ENCODE results near the gene AUTS2. TPM values are rescaled to one million over a fixed set of nuclear protein-coding genes. Genes with fewer than 3 reads are reported as not detected.

Gene AUTS2
- polyA plus RNA-seq, 1 donor from 2014 or later = 97.3 TPM

DNA sequence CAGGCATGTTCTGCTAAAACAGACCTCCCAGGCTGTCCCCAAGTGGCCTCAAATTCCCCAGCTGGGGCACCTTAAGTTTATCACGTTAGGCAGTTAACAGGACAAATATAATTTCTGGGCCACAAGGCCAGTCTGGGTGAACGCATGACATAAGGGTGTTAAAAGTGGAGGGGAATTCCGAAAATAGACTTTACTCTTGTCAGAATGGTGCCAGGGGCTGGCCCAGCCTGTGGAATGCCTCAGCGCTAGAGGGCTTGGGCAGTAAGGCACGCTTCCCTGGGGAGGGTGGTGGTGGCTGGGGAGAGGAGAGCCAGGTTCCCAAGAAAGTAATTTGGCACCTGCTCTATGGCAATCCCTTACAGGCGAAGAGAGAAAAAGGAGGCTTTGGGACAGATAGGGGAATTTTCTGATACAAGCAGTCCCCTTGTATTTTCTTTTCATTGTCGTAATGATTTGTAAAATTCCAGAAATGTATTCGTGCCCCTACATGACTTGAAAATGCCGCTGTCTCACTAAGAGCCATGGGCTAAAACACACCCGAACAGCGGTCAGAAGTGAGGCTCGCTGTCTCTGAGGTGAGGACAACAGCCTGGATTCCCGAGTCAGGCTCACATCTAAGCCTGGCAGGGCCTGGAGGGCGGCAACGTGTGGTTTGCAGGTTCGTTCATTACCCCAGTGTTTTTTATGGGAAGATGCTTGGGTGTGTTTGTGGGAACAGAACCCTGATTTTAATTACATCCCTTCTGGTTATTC is 1070.5 kb downstream of the AUTS2 start:
- Histone ChIP-seq H3K36me3 (ENCODE audit: insufficient read depth, low read length) (no peaks in the 10 kb centered on the region), H3K9me2 (ENCODE audit: insufficient read depth, low read length) (no peaks in the 10 kb centered on the region), H3K9me3 (ENCODE audit: low read length) (no peaks in the 10 kb centered on the region), H3K9ac (ENCODE audit: low read length) (no peak overlapping the region), H4K20me1 (ENCODE audit: insufficient read depth) (no peaks in the 10 kb centered on the region), H3K4me3 (ENCODE audit: low read length) (no peak overlapping the region), H3K79me2 (replicated peaks; ENCODE audit: insufficient read depth, low read length) (peaks cover 64% of the 10 kb centered on the region), H3F3A (ENCODE audit: insufficient read depth, low read length, poor library complexity, severe bottlenecking) (peaks cover 3% of the 10 kb centered on the region), H2AFZ (ENCODE audit: low read depth, low read length) (no peak overlapping the region), H3K4me2 (ENCODE audit: low read length) (no peak overlapping the region), H3K27ac (ENCODE audit: low read length) (no peak overlapping the region), H3K27me3 (ENCODE audit: insufficient read depth, low read depth, low read length) (no peaks in the 10 kb centered on the region)
- TF ChIP-seq, protein P1, sequence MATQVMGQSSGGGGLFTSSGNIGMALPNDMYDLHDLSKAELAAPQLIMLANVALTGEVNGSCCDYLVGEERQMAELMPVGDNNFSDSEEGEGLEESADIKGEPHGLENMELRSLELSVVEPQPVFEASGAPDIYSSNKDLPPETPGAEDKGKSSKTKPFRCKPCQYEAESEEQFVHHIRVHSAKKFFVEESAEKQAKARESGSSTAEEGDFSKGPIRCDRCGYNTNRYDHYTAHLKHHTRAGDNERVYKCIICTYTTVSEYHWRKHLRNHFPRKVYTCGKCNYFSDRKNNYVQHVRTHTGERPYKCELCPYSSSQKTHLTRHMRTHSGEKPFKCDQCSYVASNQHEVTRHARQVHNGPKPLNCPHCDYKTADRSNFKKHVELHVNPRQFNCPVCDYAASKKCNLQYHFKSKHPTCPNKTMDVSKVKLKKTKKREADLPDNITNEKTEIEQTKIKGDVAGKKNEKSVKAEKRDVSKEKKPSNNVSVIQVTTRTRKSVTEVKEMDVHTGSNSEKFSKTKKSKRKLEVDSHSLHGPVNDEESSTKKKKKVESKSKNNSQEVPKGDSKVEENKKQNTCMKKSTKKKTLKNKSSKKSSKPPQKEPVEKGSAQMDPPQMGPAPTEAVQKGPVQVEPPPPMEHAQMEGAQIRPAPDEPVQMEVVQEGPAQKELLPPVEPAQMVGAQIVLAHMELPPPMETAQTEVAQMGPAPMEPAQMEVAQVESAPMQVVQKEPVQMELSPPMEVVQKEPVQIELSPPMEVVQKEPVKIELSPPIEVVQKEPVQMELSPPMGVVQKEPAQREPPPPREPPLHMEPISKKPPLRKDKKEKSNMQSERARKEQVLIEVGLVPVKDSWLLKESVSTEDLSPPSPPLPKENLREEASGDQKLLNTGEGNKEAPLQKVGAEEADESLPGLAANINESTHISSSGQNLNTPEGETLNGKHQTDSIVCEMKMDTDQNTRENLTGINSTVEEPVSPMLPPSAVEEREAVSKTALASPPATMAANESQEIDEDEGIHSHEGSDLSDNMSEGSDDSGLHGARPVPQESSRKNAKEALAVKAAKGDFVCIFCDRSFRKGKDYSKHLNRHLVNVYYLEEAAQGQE (IDR thresholded peaks at IDR 0.05; ENCODE audit: borderline replicate concordance) = no peak
- TF ChIP-seq EZH2 (IDR thresholded peaks at IDR 0.05; ENCODE audit: borderline replicate concordance, insufficient read depth, low read length, poor library complexity, severe bottlenecking) (no peak), CTCF (IDR thresholded peaks at IDR 0.05; ENCODE audit: poor library complexity, severe bottlenecking) (no peak), TAF1 (IDR thresholded peaks at IDR 0.05; ENCODE audit: low read depth) (no peak), EP300 (conservative IDR thresholded peaks at IDR 0.05; ENCODE audit: poor library complexity, severe bottlenecking) (no peak), MXI1 (conservative IDR thresholded peaks at IDR 0.05; ENCODE audit: poor library complexity, severe bottlenecking) (no peak), RAD21 (conservative IDR thresholded peaks at IDR 0.05) (no peak), SMC3 (conservative IDR thresholded peaks at IDR 0.05; ENCODE audit: poor library complexity) (no peak), POLR2AphosphoS5 (IDR thresholded peaks at IDR 0.05) (no peak)

DNA sequence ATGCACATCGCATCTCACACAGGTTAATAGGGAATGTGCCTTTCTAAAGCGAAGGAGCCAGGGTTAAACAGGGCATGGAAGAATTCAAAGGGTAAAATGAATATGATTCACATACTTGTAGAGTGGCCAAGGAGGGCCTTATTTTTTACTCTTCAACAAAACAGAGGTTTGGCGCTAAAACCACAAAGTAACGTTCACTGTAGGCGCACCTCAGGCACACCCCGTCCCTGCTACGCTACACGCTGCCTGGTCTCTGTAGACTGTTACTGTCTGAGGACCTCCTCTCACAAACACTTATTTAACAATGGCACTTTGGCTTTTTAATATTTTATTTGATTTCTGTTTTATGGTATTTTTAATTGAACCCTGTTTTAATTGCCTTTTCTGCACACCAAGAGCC is 1071.6 kb downstream of the AUTS2 start:
- Histone ChIP-seq H3K9me2 (ENCODE audit: insufficient read depth, low read length) (no peaks in the 10 kb centered on the region), H3K4me2 (ENCODE audit: low read length) (no peak overlapping the region), H3K36me3 (ENCODE audit: insufficient read depth, low read length) (no peaks in the 10 kb centered on the region), H3F3A (ENCODE audit: insufficient read depth, low read length, poor library complexity, severe bottlenecking) (peaks cover 8% of the 10 kb centered on the region), H3K79me2 (replicated peaks; ENCODE audit: insufficient read depth, low read length) (peaks cover 58% of the 10 kb centered on the region), H2AFZ (ENCODE audit: low read depth, low read length) (no peak overlapping the region), H3K27ac (ENCODE audit: low read length) (no peak overlapping the region), H3K9me3 (ENCODE audit: low read length) (no peaks in the 10 kb centered on the region), H4K20me1 (ENCODE audit: insufficient read depth) (no peaks in the 10 kb centered on the region), H3K4me3 (ENCODE audit: low read length) (no peak overlapping the region), H3K27me3 (ENCODE audit: insufficient read depth, low read depth, low read length) (no peaks in the 10 kb centered on the region), H3K9ac (ENCODE audit: low read length) (no peak overlapping the region)
- TF ChIP-seq EP300 (conservative IDR thresholded peaks at IDR 0.05; ENCODE audit: poor library complexity, severe bottlenecking) (no peak), EZH2 (IDR thresholded peaks at IDR 0.05; ENCODE audit: borderline replicate concordance, insufficient read depth, low read length, poor library complexity, severe bottlenecking) (no peak), POLR2AphosphoS5 (IDR thresholded peaks at IDR 0.05) (no peak), CTCF (IDR thresholded peaks at IDR 0.05; ENCODE audit: poor library complexity, severe bottlenecking) (no peak), RAD21 (conservative IDR thresholded peaks at IDR 0.05) (no peak), MXI1 (conservative IDR thresholded peaks at IDR 0.05; ENCODE audit: poor library complexity, severe bottlenecking) (no peak), SMC3 (conservative IDR thresholded peaks at IDR 0.05; ENCODE audit: poor library complexity) (no peak), TAF1 (IDR thresholded peaks at IDR 0.05; ENCODE audit: low read depth) (no peak)
- TF ChIP-seq, protein P1 (IDR thresholded peaks at IDR 0.05; ENCODE audit: borderline replicate concordance) = no peak
